Nucleus accumbens (tissue), 56 donors: ENCODE results near the gene ISG20.

Experiments
- DNase-seq, 56 donors: peaks; one replicate each; lab custom pipeline; 2025; lab: John Stamatoyannopoulos, UW

Gene ISG20

DNA sequence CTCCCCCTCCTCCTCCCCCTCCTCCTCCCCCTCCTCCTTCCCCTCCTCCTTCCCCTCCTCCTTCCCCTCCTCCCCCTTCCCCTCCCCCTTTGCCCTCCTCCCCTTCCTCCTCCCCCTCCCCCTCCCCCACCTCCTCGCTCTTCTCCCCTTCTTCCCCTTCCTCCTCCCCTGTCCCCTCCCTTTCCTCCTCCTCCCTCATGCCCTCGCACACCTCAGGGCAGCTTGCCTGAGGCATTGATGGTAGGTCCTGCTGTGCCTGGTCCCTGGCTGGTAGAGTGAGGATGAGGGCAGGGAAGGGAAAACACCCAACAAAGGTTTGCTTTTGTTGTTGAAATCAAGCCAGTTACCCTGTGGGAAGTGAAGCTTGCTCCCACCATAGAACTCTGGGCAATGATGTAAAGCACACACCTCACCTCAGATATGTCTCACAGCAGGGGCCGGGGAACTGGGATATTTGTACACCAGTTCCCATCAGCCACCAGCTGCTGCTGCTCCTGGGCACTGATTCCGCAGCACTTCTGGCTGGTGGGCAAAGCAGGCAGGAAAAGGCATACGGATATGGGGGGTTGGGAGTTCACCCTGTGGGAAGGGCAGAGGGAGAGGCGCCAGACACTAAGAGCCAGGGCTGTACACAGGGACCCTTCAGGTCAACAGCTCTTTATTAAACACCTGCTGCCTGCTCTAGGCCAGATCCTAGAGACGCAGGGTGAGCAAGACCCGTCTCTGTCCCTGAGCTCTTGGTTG lies 13.8 kb downstream of the ISG20 start:
- DNase-seq = no peak

- no peak for DNase-seq
Measured at GRCh38 chr15:88653200-88654064, 14.6 kb downstream of the ISG20 start.

GRCh38 chr15:88654430-88655102 lies 15.8 kb downstream of the ISG20 start:
- DNase-seq = no peak

GRCh38 chr15:88655103-88655553 lies 16.3 kb downstream of the ISG20 start:
- DNase-seq = no peak

GRCh38 chr15:88655800-88656488 lies 17.1 kb downstream of the ISG20 start:
- DNase-seq = no peak

DNA sequence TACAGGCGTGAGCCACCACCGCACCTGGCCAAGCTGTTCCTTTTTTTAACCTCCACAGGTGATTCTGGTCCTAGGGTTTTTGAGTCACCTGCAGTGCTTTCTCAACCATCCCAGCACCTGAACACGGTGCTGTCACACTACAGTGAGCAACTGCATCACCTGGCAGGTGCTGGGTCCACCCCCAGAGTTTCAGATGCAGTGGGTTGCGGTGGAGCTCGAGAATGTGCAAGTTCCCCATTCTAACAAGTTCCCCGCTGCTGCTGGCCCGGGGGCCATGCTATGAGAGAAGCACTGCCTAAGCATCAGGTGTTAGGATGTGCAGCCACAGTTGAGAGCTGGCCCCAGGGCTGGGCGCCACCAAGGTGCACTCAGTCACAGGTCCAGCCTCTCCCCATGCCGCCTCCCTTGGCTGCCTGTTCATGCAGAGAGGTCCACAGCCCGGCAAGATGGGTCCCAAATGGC lies 18.0 kb downstream of the ISG20 start:
- DNase-seq = no peak

DNA sequence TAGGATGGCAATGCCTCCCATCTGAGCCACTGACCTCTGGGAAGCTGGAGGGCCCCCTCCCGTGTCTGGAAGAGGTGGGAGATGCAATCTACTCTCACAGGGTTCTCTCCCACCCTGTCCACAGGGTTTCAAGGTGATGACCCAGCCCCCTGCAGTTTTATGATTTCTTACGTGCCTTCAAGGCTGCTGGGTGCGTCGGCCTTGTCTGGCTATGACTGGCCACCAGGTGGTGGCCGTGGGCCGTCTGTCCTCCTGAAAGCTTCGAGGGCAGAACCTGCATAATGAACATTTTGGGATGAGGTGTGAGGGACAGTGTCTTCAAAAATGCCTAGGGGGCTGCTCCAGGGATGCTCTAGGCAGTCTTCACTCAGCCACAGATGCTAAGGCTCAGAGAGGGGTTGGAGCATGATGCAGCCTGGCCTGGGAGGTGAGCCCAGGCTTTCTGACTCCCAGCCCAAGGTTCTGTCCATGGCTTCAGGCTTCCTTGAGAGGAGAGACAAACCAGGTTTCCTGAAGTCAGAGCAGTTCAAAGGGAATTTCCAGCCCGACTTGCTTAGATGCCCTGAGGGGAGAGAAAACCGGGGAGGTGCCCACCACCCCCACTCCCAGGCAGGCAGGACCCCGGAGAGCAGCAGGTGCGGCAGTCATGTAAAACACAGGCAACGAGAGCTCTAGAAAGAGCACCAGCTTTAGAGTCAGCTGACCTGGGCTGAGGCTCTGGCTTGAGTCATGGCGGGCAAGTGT lies 18.7 kb downstream of the ISG20 start:
- peak in 18 of 56 donors; percentile 12 to 67 (median 27) for DNase-seq

DNA sequence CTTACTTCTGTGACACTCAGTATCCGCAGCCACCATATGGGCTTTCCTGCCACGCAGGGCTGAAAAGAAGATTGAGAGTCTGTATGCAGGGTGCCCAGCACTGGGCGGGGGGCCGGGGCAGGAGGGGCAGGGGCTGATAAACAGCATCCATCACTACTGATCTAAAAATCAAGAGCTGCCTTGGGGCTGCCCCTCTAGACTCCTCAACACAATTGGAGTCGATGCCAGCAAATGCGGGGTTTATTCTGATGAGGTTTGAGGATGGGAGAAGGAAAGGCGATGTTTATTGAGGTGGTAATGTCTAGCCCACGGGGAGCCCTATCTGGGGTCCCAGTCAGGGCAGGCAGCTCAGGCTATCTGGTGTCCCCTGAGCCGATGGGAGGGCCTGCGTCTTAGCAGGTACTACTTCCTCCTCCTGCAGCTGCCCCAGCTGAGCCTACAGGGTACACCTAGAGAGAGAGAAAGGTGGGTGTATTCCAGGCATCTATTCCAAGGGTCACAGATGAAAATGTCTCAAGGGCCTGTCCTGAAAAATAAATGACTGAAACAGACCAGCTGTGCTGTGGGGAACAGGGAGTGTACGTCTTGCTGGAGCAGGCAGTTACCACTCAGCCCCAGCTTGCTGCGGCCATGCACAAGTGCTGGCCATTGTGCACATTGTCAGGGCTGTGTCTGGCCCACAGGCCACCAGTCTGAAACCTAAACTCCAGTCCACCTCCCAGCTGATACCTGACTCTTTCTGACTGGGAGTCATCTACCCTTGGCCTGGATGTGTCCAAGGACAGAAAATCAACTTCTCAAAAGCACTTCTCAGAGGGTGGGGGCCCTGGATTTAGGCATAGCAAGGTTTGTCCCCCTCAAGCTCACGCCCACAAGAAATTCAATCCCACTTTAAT lies 19.5 kb downstream of the ISG20 start:
- no peak for DNase-seq

GRCh38 chr15:88658972-88659931 lies 20.4 kb downstream of the ISG20 start:
- peak in 17 of 56 donors; percentile 18 to 66 (median 37) for DNase-seq

DNA sequence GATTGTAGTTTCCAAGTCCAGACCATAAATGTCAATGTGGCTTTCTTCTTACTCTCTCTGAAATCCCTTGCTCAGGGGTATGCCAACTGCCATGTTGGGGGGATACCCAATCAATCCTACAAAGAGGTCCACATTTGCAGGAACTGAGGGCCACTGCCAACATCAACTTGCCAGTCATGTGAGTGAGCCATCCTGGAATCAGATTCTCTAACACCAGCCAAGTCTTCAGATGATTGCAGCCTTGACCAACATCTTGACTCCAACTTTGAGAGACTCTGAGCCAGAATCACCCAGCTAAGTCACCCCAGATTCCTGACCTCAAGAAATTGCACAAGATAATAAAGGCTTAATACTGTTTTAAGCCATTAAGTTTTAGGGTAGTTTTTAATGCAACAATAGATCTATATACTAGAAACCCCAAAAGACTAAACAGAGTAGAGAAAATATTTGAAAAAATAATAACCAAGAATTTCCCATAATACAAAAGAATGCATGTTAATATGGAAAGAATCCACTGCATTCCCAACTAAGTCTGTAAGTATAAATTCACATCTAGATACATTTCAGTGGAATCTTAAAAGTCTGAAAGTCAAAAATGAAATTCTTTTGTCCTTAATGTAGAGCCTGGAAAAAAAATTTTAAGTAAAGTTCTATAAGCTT lies 22.4 kb downstream of the ISG20 start:
- DNase-seq = no peak

- DNase-seq = no peak
Measured at GRCh38 chr15:88661761-88662556, 23.1 kb downstream of the ISG20 start.

DNA sequence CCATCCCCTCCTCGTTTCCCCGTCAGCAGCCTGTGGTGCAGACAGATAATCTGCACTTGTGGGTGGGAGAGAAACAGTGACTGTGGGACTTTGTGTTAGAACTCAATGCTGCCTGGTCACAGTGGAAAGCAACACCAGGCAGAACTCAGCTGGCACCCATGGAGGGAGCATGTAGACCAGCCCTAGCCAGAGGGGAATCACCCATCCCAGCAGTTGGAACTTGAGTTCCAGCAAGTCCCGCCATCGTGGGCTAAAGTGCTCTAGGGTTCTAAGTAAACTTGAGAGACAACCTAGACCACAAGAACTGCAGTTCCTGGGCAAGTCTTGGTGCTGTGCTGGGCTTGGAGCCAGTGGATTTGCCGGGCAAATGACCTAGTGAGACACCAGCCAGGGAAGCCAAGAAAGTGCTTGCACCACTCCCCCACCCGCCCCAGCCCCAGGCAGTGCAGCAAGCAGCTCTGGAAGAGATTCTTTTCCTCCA lies 24.4 kb downstream of the ISG20 start:
- no peak for DNase-seq

GRCh38 chr15:88664151-88664778 lies 25.4 kb downstream of the ISG20 start:
- DNase-seq = peak in 24 of 56 donors; percentile 17 to 75 (median 30)

GRCh38 chr15:88674661-88675060 lies 35.8 kb downstream of the ISG20 start:
- no peak for DNase-seq

GRCh38 chr15:88678755-88679154 lies 39.9 kb downstream of the ISG20 start:
- DNase-seq = no peak
